ENCODE measurements around the gene ADRM1. TPM values are rescaled to one million over a fixed set of nuclear protein-coding genes. Genes with fewer than 3 reads are reported as not detected.

ADRM1 gene
- total RNA-seq, 2 experiments from 2014 or later = 105 to 133 TPM

DNA sequence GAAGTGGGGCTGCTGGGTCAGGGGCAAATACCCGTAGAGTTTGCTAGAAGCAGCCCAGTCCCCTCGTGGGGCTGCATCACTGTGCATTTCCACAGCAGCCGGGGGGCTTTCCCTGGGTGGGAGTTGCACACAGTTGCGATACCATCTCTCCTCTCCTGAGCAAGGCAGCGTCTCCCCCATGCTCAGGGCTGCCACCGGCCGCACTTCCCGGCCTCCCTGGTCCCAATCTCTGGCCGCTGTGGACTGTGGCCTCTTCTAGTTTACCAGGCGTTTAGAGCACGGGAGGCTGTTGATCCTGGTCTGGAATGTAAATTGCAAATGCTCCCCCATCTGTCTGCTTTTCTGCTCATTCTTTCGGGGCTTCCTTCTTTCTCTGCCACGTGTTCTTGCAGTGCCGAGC, 33.4 kb upstream of the ADRM1 start:
- no peak overlapping the region for H3K4me3 Mint-ChIP-seq
- no peak overlapping the region for H3K27ac Mint-ChIP-seq
- H3K27me3 Mint-ChIP-seq = no peaks in the 10 kb centered on the region
- H3K4me1 Mint-ChIP-seq = no peaks in the 10 kb centered on the region
- peaks cover 7% of the 10 kb centered on the region for H3K36me3 Mint-ChIP-seq
- no peak for DNase-seq
- no peaks in the 10 kb centered on the region for H3K9me3 Mint-ChIP-seq (ENCODE audit: low read depth)
- CTCF ChIA-PET = no interaction called here
- no peak for ATAC-seq

DNA sequence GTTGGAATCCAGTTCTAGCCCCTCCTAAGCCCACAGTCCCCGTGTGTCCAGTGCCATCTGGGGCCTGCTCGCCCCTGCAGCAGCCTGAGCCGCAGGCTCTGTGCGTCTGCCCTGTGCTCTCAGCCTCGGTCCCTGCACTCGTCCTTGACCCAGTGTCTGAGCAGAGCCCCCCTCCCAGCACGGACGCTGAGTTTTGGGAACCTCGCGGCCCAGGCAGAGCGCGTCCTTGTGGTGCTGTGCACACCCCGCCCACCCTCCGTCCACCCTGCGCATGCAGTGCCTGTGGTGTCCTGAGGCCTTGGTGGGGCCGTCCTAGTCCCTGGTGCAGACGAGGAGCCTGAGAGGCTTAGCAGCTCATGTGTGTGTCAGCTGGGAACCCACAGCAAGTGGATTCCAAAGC, 32.9 kb upstream of the ADRM1 start:
- Mint-ChIP-seq H3K27me3 (no peaks in the 10 kb centered on the region), H3K4me1 (no peaks in the 10 kb centered on the region), H3K4me3 (no peak overlapping the region), H3K9me3 (ENCODE audit: low read depth) (no peaks in the 10 kb centered on the region), H3K36me3 (peaks cover 3% of the 10 kb centered on the region), H3K27ac (no peak overlapping the region)
- ATAC-seq = no peak
- CTCF ChIA-PET = no interaction called here
- no peak for DNase-seq

DNA sequence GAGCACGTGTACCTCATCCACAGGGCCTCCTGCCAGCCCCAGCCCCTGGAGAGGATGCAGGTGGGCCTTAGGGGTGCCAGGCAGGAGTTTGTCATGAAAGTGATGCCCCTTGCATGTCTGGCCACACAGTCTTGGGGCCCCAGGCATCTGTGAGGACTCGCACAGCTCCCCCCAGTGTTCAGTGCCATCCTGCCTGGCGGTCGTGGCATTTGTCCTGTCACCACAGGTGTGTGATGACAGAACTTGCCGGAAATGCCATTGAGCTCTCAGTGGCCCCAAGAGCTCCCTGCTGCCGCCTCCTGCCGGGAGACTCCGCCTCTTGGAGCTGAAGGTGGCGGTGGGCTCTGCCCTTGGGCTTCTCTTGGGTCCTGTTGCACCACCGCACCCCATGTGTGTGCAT, 30.6 kb upstream of the ADRM1 start:
- CTCF ChIA-PET = no interaction called here
- Mint-ChIP-seq H3K4me3 (no peak overlapping the region), H3K4me1 (no peaks in the 10 kb centered on the region), H3K27me3 (no peaks in the 10 kb centered on the region), H3K9me3 (ENCODE audit: low read depth) (no peaks in the 10 kb centered on the region), H3K27ac (no peak overlapping the region), H3K36me3 (no peaks in the 10 kb centered on the region)
- DNase-seq = no peak
- no peak for ATAC-seq

DNA sequence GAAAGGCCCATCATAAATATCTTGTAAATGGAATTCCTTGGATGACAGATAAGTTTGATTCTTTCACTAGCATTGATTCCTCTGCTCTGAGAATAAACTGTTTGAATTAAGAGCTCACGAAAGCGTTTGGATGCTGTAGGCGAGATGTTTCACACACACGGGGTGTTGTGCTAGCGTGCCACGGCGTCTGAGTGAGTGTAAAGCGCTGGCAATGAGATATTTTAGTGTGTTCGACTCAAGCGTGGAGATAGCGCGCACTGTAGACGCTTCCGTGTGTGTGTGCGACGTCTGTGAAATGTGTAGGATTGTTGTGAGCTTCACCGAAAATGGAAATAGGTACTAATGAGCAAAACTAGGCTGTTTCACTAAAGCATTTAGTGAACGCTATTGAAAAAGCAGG, 29.4 kb upstream of the ADRM1 start:
- H3K9me3 Mint-ChIP-seq (ENCODE audit: low read depth) = no peaks in the 10 kb centered on the region
- no peak overlapping the region for H3K4me3 Mint-ChIP-seq
- ATAC-seq (no peak), DNase-seq (no peak)
- CTCF ChIA-PET = no interaction called here
- H3K27me3 Mint-ChIP-seq = no peaks in the 10 kb centered on the region
- H3K36me3 Mint-ChIP-seq = no peaks in the 10 kb centered on the region
- no peak overlapping the region for H3K27ac Mint-ChIP-seq
- no peaks in the 10 kb centered on the region for H3K4me1 Mint-ChIP-seq

DNA sequence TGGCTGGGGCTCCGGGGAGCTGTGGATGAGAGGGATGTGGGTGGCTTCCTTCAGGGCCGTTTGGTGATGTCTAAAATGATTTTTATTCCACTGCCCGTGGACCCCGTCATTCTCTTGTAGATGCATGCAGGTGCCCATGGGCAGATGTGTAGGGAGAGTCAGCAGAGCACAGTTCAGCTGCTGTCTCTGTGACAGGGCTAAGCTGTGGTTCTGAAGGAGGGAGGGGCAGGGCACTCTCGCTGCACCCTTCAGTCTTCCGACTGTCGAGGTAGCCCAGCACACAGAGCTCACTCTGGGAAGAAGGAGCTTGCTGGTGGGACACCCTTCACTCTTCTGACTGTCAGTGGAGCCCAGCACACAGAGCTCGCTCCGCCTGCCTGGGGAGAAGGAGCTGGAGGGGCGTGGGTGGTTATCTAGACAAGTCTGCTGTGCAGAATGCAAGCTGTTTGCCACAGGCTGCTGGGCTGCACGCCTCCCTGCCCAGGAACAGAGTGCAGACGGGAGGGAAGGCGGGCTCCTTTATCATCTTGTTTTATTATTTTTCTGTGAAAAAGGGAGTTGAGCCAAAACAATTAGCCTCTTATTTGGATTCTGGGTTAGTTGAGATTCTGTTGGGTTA, 28.4 kb upstream of the ADRM1 start:
- Mint-ChIP-seq H3K4me3 (no peak overlapping the region), H3K9me3 (ENCODE audit: low read depth) (no peaks in the 10 kb centered on the region), H3K36me3 (no peaks in the 10 kb centered on the region), H3K4me1 (no peaks in the 10 kb centered on the region), H3K27me3 (no peaks in the 10 kb centered on the region), H3K27ac (no peak overlapping the region)
- DNase-seq (no peak), ATAC-seq (no peak)
- CTCF ChIA-PET = no interaction called here

DNA sequence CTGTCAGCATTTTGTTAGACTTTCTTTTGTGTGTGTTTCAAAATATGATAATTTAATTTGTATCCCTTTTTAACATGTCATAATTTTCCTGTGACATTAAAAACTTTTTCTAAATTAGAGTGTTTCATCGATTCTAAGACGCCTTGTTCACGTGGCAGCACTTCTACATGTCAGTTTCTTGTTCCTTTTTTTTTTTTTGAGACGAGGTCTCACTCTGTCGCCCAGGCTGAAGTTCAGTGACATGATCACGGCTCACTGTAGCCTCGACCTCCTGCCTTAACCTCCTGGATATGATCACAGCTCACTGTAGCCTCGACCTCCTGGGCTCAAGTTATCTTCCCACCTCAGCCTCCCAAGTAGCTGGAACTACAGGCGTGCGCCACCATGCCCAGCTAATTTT, 27.6 kb upstream of the ADRM1 start:
- Mint-ChIP-seq H3K9me3 (ENCODE audit: low read depth) (no peaks in the 10 kb centered on the region), H3K4me3 (no peak overlapping the region), H3K27me3 (no peaks in the 10 kb centered on the region), H3K27ac (no peak overlapping the region), H3K4me1 (no peaks in the 10 kb centered on the region), H3K36me3 (peaks cover 2% of the 10 kb centered on the region)
- CTCF ChIA-PET = no interaction called here
- DNase-seq (no peak), ATAC-seq (no peak)

DNA sequence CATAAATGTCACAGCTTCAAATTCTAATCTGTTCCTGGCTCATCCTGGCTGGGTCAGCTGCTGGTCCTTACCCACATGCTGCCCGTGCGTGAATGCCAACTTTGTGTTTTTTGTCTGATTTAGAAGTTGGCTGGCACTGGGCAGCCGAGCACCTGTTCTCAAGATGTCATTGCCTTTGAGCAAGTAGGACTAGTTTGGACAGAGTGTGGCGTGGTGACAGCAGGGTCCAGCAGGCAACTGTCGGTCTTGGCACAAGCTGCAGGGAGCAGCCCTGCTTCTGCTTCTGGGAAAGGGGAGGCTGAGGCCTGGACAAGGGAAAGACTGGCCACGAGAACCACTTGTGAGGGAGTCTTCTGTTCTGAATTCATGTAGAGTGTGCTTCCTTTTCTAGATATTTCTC, 26.4 kb upstream of the ADRM1 start:
- no peaks in the 10 kb centered on the region for H3K4me1 Mint-ChIP-seq
- CTCF ChIA-PET = no interaction called here
- no peak for ATAC-seq
- no peak for DNase-seq
- H3K27ac Mint-ChIP-seq = no peak overlapping the region
- H3K36me3 Mint-ChIP-seq = peaks cover 6% of the 10 kb centered on the region
- H3K4me3 Mint-ChIP-seq = no peak overlapping the region
- H3K27me3 Mint-ChIP-seq = no peaks in the 10 kb centered on the region
- no peaks in the 10 kb centered on the region for H3K9me3 Mint-ChIP-seq (ENCODE audit: low read depth)

DNA sequence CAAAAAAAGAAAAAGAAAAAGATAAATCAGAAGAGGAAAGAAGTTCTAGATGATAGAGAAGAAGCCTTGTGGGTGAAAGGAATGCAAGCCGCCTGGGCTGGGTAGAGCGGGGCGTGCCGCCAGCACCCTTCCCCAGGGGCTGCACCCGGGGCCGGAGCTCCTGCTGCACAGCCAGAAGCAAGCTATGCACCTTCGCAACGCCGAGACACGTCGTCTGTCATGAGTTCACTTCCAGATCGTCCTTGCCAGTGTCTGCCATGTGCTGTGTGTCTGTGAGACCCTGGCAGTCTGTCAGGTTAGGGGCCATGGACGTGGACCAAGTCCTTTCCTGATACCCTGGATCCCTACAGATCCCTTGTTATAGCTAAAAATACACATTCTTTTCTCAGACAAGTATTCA, 25.5 kb upstream of the ADRM1 start:
- Mint-ChIP-seq H3K36me3 (peaks cover 10% of the 10 kb centered on the region), H3K4me3 (no peak overlapping the region), H3K9me3 (ENCODE audit: low read depth) (no peaks in the 10 kb centered on the region), H3K27me3 (no peaks in the 10 kb centered on the region), H3K27ac (no peak overlapping the region), H3K4me1 (no peaks in the 10 kb centered on the region)
- DNase-seq = no peak
- ATAC-seq = no peak
- CTCF ChIA-PET = no interaction called here

DNA sequence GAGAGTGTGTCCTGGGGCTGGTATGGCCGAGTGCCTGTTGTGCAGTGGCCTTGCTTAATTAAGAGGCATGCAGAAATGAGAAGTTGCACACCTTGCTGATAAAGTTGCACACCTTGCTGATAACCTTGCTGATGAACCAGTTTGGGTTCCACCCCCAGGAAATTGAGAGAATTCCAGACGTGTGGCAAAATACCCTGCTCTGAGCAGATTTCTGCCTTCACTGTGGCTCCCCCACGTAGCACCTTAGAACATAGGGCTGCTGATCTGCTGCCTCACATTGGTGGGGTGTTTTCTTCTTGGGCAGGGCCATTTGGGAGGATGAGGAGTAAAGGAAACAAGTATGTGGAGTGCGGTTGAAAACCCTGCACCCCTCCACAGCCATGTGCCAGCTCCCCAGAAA, 22.5 kb upstream of the ADRM1 start:
- no peaks in the 10 kb centered on the region for H3K9me3 Mint-ChIP-seq (ENCODE audit: low read depth)
- H3K4me1 Mint-ChIP-seq = no peaks in the 10 kb centered on the region
- no peak for DNase-seq
- ATAC-seq = no peak
- H3K4me3 Mint-ChIP-seq = no peak overlapping the region
- peaks cover 10% of the 10 kb centered on the region for H3K36me3 Mint-ChIP-seq
- H3K27ac Mint-ChIP-seq = no peak overlapping the region
- CTCF ChIA-PET = no interaction called here
- H3K27me3 Mint-ChIP-seq = no peaks in the 10 kb centered on the region

DNA sequence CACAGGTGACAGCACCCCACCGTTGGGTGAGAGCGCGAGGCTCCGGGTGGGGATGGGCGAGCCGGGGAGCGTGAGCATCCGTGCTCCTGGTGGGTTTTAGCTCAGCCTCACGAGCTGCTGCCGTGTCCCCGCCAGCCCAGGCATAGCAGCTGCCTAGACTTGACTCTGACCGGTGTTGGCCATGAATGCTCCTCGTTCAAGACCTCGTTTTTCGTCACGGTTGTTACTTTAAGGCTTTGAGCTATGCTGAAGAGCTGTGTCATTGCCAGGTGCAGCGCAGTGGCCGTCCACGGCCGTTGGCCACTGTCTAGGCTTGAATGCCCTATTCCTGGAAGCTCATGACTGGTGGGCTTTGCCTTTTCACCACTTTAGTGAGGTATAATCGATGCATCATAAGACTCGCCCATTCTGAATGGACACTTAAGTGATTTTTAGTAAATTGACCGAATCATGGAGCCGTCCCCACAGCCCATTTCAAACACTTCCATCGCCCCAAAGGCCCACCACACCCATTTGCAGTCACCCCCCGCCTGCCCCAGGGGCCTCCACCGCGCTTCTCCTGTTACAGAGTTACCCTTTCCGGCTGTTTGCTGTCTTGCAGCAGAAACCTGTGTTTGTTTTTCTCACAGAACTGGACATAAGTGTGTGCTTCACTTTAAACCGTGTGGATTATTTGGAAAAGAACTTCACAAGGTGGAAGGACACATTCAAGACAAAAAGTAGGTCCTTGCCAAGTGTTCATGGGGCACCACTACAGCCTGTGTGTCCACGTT, 21.4 kb upstream of the ADRM1 start:
- H3K27me3 Mint-ChIP-seq = no peaks in the 10 kb centered on the region
- no peak for DNase-seq
- CTCF ChIA-PET = no interaction called here
- no peak for ATAC-seq
- H3K4me3 Mint-ChIP-seq = no peak overlapping the region
- no peaks in the 10 kb centered on the region for H3K9me3 Mint-ChIP-seq (ENCODE audit: low read depth)
- no peak overlapping the region for H3K27ac Mint-ChIP-seq
- peaks cover 10% of the 10 kb centered on the region for H3K36me3 Mint-ChIP-seq
- H3K4me1 Mint-ChIP-seq = no peaks in the 10 kb centered on the region

DNA sequence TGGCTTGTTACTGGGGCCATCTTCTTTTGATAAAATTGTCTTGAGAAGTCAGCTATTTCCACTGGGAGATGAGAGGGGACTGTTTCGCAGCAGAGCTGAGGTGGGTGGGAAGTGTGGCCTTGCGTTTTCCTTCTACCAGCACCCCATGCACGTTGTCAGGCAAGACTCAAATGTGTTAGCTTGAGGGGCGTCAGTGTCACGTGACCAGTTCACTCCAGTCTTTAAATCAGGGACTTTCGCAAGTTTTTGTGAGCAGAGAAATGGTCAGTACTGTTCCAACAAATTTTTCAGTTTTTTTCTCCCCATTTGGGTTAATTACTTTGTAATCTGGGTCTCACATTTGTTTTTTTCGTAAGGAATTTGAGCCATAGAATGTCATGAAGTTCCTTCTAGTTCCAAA, 20.7 kb upstream of the ADRM1 start:
- Mint-ChIP-seq H3K27ac (no peak overlapping the region), H3K9me3 (ENCODE audit: low read depth) (no peaks in the 10 kb centered on the region), H3K36me3 (peaks cover 10% of the 10 kb centered on the region), H3K4me1 (no peaks in the 10 kb centered on the region), H3K4me3 (no peak overlapping the region), H3K27me3 (no peaks in the 10 kb centered on the region)
- ATAC-seq (no peak), DNase-seq (no peak)
- CTCF ChIA-PET = no interaction called here

DNA sequence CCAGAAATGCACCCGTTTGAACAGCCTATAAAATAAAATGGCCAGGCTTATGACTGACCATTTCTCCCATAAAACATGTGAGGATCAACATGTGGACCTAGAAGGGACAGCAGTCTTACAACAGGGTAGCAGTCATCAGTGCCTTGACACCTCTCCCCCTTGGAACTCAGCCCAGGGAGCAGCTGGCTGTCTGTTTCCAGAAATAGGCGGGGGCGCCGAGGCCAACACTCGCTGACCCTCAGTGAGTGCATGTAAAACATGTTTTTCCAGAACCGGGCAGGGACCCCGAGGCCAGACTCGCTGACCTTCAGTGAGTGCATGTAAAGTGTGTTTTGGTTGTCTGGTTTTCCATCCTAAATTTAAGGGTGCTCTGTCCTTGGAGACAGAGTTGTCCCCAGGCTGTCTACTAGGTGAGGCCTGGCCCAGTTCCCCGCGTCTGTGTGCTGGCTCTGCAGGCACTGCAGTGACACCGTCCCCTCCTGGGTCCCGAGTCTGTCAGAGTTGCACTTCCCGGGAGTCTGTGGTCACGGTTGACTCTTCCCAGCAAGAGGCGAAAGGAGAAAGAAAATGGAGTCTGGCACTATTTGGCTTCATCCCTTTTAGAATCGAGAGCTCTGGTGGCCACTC, 19.8 kb upstream of the ADRM1 start:
- Mint-ChIP-seq H3K4me3 (no peak overlapping the region), H3K4me1 (no peaks in the 10 kb centered on the region), H3K9me3 (ENCODE audit: low read depth) (no peaks in the 10 kb centered on the region), H3K36me3 (peaks cover 10% of the 10 kb centered on the region), H3K27me3 (no peaks in the 10 kb centered on the region), H3K27ac (no peak overlapping the region)
- no peak for ATAC-seq
- CTCF ChIA-PET = no interaction called here
- DNase-seq = no peak

DNA sequence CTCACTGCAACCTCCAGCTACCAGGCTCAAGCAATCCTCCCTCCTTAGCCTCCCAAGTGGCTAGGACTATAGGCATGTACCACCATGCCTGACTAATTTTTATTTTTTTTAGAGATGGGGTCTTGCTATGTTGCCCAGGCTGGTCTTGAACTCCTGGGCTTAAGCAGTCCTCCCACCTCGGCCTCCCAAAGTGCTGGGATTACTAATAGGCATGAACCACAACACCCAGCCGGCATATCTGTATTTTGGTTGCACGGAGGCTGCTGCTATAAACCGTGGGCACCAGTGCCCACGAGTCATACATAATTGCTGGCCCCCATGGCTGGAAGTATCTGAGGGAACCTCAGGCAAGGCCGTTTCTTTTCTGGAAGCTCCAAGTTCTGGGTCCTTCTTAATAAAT, 18.3 kb upstream of the ADRM1 start:
- no peak overlapping the region for H3K27ac Mint-ChIP-seq
- no peak overlapping the region for H3K4me3 Mint-ChIP-seq
- H3K9me3 Mint-ChIP-seq (ENCODE audit: low read depth) = no peaks in the 10 kb centered on the region
- ATAC-seq (no peak), DNase-seq (no peak)
- H3K36me3 Mint-ChIP-seq = peaks cover 10% of the 10 kb centered on the region
- H3K4me1 Mint-ChIP-seq = no peaks in the 10 kb centered on the region
- H3K27me3 Mint-ChIP-seq = no peaks in the 10 kb centered on the region
- CTCF ChIA-PET = no interaction called here

DNA sequence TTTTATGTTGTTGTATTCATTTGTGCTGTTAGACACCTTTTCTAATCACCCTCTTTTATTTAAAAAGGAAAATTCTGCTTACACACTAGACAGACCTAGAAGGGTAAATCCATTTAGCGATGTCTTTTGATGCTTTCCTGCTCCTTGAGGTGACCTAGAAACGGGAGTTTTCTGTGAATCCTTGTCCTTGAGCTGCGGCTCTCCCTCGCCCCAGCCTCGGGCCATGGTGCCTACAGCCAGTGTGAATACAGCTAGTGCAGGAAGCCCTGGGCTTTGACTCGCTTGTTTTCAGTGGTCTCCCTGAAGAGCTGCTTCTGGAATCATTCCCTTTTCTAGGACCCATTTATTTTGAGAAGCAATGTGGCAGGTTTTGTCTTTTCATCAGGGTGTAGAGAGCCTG, 17.6 kb upstream of the ADRM1 start:
- no peaks in the 10 kb centered on the region for H3K27me3 Mint-ChIP-seq
- no peak overlapping the region for H3K4me3 Mint-ChIP-seq
- no peaks in the 10 kb centered on the region for H3K4me1 Mint-ChIP-seq
- H3K9me3 Mint-ChIP-seq (ENCODE audit: low read depth) = no peaks in the 10 kb centered on the region
- ATAC-seq = no peak
- no peak overlapping the region for H3K27ac Mint-ChIP-seq
- H3K36me3 Mint-ChIP-seq = peaks cover 8% of the 10 kb centered on the region
- CTCF ChIA-PET = no interaction called here
- DNase-seq = no peak
